GM12874 (cell line): Measurements from ENCODE around the gene ANTXR1.

Experiments
- TF ChIP-seq, protein P1 (sequence below): IDR thresholded peaks from 2 replicates; pipeline ENCODE4 v1.5.1; 2011; ENCODE audit warnings: low read depth, mild to moderate bottlenecking, control low read depth, low read length, moderate library complexity; ENCODE audit not compliant: insufficient read depth

The ANTXR1 gene

DNA sequence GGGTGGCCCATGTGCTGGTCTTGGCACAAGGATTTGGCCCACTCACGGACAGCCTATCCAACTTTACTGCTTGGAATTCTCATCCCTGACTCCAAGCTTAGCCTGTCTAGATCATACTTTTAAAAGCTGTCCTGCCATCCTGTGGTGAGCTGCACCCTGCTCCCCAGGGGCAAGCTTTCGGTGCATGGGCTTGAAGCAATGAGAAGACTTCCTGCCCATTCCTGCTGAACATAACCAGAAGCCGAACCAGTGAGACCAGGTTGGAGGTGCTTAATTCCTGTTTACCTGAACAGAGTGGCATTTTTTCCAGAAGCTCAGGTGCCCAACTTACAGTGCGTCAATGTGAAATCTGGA is 154.5 kb downstream of the ANTXR1 start:
- TF ChIP-seq, protein P1, sequence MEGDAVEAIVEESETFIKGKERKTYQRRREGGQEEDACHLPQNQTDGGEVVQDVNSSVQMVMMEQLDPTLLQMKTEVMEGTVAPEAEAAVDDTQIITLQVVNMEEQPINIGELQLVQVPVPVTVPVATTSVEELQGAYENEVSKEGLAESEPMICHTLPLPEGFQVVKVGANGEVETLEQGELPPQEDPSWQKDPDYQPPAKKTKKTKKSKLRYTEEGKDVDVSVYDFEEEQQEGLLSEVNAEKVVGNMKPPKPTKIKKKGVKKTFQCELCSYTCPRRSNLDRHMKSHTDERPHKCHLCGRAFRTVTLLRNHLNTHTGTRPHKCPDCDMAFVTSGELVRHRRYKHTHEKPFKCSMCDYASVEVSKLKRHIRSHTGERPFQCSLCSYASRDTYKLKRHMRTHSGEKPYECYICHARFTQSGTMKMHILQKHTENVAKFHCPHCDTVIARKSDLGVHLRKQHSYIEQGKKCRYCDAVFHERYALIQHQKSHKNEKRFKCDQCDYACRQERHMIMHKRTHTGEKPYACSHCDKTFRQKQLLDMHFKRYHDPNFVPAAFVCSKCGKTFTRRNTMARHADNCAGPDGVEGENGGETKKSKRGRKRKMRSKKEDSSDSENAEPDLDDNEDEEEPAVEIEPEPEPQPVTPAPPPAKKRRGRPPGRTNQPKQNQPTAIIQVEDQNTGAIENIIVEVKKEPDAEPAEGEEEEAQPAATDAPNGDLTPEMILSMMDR, result no peak

DNA sequence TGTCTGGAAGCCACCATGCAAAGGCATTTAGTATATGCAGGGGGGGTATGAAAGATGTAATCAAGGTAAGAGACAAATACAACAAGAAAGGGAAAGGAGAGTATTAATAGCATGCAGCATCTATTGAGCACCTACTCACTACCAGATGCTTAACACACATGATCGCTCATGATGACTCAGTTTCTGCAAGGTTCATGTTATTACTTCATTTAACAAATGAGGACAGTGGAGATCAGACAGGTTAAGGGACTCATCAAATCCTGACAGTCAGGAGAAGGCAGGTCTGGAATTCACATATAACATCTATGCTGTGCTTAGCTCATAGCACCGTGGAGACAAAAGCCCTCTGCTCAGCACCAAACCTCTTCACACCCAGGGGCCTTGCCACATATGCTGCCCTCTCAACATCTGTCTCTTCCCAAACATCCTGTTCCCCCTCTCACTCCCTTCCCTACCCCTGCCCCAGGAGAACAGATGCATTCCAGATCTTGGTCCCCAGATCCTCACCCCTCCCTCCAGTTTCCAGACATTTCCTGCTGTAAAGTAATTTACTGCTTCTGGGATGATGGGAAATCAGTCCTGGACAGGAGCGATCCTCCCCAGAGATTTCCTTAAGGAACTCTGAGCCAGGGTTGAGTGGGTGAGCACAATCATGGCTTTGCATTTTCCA is 155.3 kb downstream of the ANTXR1 start:
- TF ChIP-seq, protein P1, result no peak

DNA sequence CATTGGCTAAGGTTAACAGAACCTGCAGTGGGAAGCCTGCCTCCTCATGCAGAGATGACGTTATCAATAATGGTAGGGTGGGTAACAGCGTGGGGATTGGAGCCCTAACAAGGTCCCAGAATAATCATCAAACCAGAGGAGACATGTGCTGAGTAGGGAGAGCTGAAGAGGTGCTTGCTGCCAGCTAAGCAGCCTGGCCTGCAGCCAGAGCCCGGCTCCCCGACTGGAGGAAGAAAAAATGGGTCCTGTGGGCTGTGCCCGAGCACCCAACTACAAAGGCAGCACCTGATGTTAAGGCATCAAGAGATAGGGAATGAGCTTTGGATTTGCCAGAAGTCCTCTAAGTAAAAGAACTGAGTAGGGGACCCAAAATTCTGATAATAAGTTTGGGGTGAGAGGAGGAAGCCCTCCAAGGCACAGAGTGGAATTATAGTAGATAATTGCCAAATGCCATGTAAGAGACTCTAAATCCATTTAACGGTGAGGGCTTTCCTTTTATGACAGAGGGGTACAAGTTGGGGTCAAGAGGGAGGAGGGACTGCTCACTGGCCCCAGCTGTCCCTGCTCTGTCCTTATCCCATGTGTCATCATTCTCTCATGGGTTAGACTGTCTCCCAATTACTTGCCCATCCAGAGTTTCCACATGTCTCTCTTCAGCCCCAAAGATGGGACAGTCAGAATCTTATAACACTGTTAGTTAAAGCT is 156.1 kb downstream of the ANTXR1 start:
- TF ChIP-seq, protein P1, result no peak

DNA sequence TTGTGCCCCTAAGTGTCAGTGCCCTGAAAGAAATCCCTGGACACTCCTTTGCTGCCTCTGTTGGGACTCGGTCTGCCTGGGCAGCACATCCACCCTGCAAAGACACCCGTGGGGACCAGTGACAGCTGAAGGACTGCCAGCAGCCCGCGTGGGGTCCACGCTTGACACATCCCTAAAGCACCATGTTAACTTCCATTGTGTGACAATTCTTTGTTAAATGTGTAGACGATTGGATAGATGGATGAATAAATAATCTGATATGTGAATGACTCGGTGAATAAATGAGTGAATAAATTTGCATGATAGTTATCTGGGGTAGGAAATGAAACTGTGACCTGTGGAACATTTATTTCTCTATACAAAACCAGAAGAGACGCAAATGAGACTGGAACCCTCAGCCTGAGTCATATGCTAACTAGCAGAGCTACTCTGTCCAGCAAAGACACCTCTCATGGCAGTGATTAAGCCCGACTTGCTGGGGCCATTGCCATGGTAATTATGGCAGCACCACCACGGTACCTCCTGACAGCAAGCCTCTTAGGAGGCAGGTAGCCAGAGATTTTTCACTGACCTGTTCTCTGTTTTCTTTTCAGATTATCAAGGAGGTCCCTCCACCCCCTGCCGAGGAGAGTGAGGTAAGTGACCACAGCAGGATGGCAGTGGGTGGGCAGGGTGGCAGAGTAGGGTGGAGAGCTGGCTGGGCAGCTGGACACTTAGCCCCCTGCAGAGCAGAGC is 156.8 kb downstream of the ANTXR1 start:
- TF ChIP-seq, protein P1, result no peak

DNA sequence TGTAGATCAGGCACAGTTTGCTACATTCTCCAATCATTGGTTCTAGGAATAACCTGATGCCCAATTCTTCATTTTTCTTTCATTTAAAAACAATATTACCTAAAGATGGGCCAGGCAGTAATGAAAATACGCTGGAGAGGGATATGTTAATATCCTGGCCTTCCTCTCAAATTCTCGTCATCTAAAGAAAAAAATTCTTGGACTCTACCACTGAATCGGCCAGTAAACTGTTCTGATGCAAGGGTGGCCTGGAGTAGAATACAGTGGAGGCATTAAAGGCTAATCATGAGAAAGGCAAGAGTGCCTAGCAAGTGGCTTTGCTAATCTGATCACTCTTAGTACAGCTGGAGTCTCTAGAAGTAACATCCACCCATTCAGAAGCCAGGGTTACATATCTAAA is 157.7 kb downstream of the ANTXR1 start:
- TF ChIP-seq, protein P1, result no peak

DNA sequence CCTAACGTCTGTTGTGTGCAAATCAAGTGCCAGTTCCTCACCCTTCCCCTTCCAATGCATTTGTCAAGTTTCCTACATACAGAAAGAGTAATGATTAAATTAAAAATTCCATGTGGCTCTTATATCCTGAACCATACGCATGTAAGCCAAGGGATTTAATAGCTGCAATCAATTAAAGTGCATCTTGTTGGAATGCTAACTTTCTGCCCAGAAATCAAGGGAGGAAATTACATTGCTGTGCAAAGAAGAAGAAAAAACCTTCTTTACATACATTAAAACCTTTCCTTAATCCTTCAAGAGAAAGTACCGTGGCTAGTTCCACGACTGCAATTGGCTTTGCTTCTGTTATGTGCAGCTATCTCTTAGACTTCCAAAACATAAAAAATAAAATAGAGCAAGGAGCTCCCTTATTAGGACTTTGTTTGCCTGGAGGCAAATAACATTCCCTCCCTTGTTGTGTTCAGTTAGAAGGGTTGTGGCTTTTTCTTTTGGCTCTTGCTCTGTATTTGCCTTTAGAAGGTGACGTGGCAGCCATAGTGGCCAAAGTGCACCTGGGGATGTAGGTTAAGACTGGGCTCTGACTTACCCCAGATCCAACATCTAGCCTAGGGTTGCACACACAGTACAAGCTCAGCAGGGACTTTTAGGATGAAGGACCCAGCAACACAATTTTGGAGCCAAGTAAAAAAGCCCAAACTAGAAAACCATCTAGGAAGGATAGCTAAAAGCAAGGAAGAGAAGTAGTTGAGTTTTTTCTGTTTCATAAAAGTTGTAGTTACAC is 158.3 kb downstream of the ANTXR1 start:
- TF ChIP-seq, protein P1, result no peak
